ENCODE results near the gene ZNF469.

DNA sequence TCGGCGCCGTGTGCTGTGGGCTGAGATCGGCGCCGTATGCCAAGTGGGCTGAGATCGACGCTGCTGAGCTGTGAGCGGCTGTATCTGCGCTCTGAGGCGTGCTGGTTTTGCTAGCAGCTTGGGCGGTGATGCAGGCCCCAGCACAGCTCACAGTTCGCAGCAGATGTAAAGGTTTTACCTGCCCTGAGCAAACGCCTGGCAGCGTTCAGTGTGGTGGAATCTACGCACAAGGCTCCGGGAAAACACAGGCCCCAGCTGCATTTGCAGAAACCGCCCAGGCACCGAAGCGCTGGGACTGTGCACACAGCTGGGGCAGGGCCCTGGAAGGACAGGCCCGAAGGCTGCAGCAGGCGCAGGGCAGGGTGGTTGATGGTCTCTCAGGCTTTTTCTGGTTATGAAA lies 8.0 kb upstream of the ZNF469 start:
- no peak for TF ChIP-seq POLR2AphosphoS5 (IDR thresholded peaks at IDR 0.05; ENCODE audit: borderline replicate concordance, low read depth, low read length)
- no peak for TF ChIP-seq EZH2 (IDR thresholded peaks at IDR 0.05)

Measured in SK-N-MC (cell line).